NCI-H128 (cell line): Measurements from ENCODE around the gene WDR91.

Experiments
- DNase-seq: peaks from one replicate; lab custom pipeline; 2025; ENCODE audit not compliant: unreplicated experiment; lab: John Stamatoyannopoulos, UW

WDR91 gene

GRCh38 chr7:135211179-135211945, at the start of gene WDR91:
TSS of gene WDR91 (minus strand) at chr7:135211526. CDS start at chr7:135211502, 24 bp downstream.
- peak; percentile 82 for DNase-seq

GRCh38 chr7:135260470-135260869, 49.1 kb upstream of the WDR91 start:
- no peak for DNase-seq

- DNase-seq = no peak
Measured at GRCh38 chr7:135259702-135260101, 48.4 kb upstream of the WDR91 start.

GRCh38 chr7:135258585-135258984, 47.3 kb upstream of the WDR91 start:
- DNase-seq = no peak

- DNase-seq = no peak
Measured at GRCh38 chr7:135257790-135258189, 46.5 kb upstream of the WDR91 start.

GRCh38 chr7:135253851-135254771, 42.8 kb upstream of the WDR91 start:
- DNase-seq = no peak

- DNase-seq = no peak
Measured at GRCh38 chr7:135251496-135252391, 40.4 kb upstream of the WDR91 start.

- no peak for DNase-seq
Measured at GRCh38 chr7:135248546-135248945, 37.2 kb upstream of the WDR91 start.

- no peak for DNase-seq
Measured at GRCh38 chr7:135247746-135248471, 36.6 kb upstream of the WDR91 start.

- no peak for DNase-seq
Measured at GRCh38 chr7:135246191-135246825, 35.0 kb upstream of the WDR91 start.

GRCh38 chr7:135245226-135246190, 34.2 kb upstream of the WDR91 start:
- DNase-seq = no peak

GRCh38 chr7:135242096-135242684, 30.9 kb upstream of the WDR91 start:
- no peak for DNase-seq

- no peak for DNase-seq
Measured at GRCh38 chr7:135240441-135240840, 29.1 kb upstream of the WDR91 start.

- no peak for DNase-seq
Measured at GRCh38 chr7:135239263-135239662, 27.9 kb upstream of the WDR91 start.

GRCh38 chr7:135238112-135238744, 26.9 kb upstream of the WDR91 start:
- DNase-seq = no peak

GRCh38 chr7:135236727-135237126, 25.4 kb upstream of the WDR91 start:
- no peak for DNase-seq

GRCh38 chr7:135235841-135236240, 24.5 kb upstream of the WDR91 start:
- no peak for DNase-seq

- DNase-seq = no peak
Measured at GRCh38 chr7:135234727-135235126, 23.4 kb upstream of the WDR91 start.
